Measurements from ENCODE around the gene FER1L5. TPM values are rescaled to one million over a fixed set of nuclear protein-coding genes. Genes with fewer than 3 reads are reported as not detected.
A peak's percentile ranks its signal among the peaks of the same experiment; 100 is the strongest.

The FER1L5 gene
- total RNA-seq, 1 donor from 2014 or later: 0.05 TPM

DNA sequence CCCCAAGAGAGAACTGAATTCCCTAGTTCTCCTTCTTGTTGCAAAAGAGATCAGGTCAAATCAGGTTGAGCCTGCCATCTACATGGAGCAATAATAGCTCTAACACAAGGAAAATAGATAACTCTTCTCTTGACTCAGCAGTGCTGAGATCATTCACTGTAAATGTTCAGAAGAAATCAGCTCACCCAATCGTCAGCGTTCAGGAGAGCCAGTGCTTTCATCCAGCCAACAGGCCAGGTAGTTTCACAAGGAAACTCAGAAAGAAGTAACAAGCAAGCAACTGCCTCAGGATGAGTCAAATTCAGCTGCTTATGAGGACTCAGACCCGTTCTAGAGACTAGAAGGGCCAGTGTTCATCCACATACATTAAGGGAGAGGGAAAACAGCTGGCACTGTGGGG is 91.4 kb downstream of the FER1L5 start:
- Histone ChIP-seq H3K4me1 (peaks cover 58% of the 10 kb centered on the region), H3K9me3 (replicated peaks) (no peaks in the 10 kb centered on the region), H3K27me3 (ENCODE audit: low read depth) (no peaks in the 10 kb centered on the region), H3K27ac (replicated peaks) (no peak overlapping the region), H3K36me3 (peaks cover 68% of the 10 kb centered on the region), H3K4me3 (no peak overlapping the region)
- TF ChIP-seq, protein P1, sequence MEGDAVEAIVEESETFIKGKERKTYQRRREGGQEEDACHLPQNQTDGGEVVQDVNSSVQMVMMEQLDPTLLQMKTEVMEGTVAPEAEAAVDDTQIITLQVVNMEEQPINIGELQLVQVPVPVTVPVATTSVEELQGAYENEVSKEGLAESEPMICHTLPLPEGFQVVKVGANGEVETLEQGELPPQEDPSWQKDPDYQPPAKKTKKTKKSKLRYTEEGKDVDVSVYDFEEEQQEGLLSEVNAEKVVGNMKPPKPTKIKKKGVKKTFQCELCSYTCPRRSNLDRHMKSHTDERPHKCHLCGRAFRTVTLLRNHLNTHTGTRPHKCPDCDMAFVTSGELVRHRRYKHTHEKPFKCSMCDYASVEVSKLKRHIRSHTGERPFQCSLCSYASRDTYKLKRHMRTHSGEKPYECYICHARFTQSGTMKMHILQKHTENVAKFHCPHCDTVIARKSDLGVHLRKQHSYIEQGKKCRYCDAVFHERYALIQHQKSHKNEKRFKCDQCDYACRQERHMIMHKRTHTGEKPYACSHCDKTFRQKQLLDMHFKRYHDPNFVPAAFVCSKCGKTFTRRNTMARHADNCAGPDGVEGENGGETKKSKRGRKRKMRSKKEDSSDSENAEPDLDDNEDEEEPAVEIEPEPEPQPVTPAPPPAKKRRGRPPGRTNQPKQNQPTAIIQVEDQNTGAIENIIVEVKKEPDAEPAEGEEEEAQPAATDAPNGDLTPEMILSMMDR (IDR thresholded peaks at IDR 0.05; ENCODE audit: borderline replicate concordance): no peak
- DNase-seq: no peak
- intact Hi-C loops (cut with micrococcal nuclease): no loop called here

DNA sequence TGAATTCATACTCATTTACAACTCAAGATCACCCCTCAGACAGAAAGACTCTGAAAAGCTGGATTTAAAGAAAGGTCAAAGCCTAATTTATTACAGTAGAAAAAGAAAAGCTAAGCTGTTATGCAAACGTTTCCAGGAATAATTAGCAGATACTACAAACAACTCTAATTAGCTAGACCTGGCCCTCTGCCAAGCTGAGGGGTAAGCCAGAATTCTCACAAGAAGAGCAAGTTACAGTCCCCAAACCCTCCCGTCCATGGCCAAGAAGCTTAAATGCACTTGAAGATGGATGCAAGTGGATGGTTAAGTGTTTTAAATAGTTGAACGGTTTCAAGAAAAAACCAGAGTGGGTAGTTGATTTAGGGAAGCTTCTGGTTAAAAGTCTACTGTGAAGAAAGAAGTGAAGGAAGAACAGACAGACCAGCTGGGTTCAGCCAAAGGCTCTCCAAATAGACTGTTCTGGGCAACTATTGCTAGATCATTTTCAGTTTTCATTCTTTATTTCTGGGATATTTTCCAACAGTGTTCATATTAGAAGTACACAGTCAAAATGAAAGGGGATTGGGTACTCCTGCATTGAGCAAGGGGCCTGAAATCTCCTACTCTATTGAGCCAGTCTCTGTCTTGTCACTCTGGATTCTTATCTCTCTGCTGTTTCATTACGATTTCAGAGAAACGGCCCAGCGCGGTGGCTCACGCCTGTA is 92.5 kb downstream of the FER1L5 start:
- Histone ChIP-seq H3K36me3 (peaks cover 57% of the 10 kb centered on the region), H3K27me3 (ENCODE audit: low read depth) (no peaks in the 10 kb centered on the region), H3K4me3 (no peak overlapping the region), H3K27ac (replicated peaks) (peak overlapping the region; percentile 3), H3K9me3 (replicated peaks) (no peaks in the 10 kb centered on the region), H3K4me1 (peaks cover 65% of the 10 kb centered on the region)
- intact Hi-C loops (cut with micrococcal nuclease): no loop called here
- no peak for DNase-seq
- TF ChIP-seq, protein P1 (IDR thresholded peaks at IDR 0.05; ENCODE audit: borderline replicate concordance): no peak

DNA sequence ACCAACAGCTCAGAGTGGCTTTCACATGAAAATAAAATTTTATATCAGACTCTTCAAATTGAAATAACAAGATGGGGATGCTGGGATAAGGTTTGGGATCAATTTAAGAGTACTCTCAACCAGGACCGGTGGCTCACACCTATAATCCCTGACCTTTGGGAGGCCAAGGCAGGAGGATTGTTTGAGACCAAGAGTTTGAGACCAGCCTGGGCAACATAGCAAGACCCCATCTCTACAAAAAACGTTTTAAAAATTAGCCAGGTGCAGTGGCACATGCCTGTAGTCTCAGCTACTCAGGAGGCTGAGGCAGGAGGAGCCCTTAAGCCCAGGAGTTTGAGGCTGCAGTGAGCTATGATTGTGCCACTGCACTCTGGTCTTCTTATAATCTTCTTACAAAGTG is 94.7 kb downstream of the FER1L5 start:
- H3K36me3 ChIP-seq: peaks cover 34% of the 10 kb centered on the region
- intact Hi-C loops (cut with micrococcal nuclease): no loop called here
- TF ChIP-seq, protein P1 (IDR thresholded peaks at IDR 0.05; ENCODE audit: borderline replicate concordance): no peak
- H3K4me1 ChIP-seq: peaks cover 72% of the 10 kb centered on the region
- no peak overlapping the region for H3K27ac ChIP-seq (replicated peaks)
- DNase-seq: no peak
- no peaks in the 10 kb centered on the region for H3K9me3 ChIP-seq (replicated peaks)
- no peaks in the 10 kb centered on the region for H3K27me3 ChIP-seq (ENCODE audit: low read depth)
- H3K4me3 ChIP-seq: no peak overlapping the region

DNA sequence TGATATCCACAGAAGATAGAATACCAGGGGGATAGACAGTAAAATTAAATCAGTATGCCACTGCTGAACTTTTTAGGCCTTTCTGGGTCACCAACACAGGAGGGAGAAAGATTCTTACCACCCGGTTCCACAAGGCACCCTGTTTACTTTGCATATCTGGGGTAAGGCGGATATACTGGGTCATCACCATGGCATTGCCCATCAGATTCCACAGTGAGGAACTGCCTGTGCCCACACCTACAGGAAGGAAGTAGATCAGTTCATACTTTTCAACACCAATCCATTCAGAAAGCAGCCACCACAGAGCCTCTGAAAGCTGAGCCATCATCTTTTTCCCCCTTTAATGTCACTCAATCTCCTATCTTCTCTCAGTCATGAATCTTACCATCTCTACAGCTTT is 95.3 kb downstream of the FER1L5 start:
- peaks cover 72% of the 10 kb centered on the region for H3K4me1 ChIP-seq
- DNase-seq: no peak
- peaks cover 29% of the 10 kb centered on the region for H3K36me3 ChIP-seq
- no peak overlapping the region for H3K27ac ChIP-seq (replicated peaks)
- no peaks in the 10 kb centered on the region for H3K27me3 ChIP-seq (ENCODE audit: low read depth)
- no peak overlapping the region for H3K4me3 ChIP-seq
- intact Hi-C loops (cut with micrococcal nuclease): no loop called here
- H3K9me3 ChIP-seq (replicated peaks): no peaks in the 10 kb centered on the region
- TF ChIP-seq, protein P1 (IDR thresholded peaks at IDR 0.05; ENCODE audit: borderline replicate concordance): no peak

DNA sequence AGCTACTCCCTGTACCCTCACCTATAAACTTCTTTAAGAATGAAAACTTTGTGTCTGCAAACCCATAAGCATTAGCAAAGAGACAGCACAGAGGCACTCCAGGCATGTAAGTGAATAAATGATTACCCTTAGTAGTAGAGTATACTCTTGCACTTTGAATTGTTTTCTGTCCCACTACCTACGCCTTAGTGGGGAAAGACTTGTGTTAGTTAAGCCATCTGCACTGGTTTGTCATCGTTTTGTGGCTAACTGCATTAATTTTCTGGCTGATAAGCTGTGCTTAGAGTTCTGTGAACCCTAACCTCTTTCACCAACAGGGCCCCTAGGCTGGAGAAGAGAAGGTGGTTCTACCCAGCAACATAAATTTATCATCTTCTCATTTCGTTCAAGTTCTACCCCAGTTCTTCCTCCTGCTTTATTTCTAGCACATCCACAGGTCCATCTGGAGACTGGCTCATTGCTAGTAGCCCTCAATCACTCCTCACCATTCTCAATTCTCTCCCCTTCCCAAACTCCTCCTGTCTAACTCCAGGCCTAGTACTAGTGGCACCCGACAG is 96.6 kb downstream of the FER1L5 start:
- Histone ChIP-seq H3K9me3 (replicated peaks) (no peaks in the 10 kb centered on the region), H3K4me3 (peak overlapping the region; percentile 76), H3K36me3 (peaks cover 15% of the 10 kb centered on the region), H3K27me3 (ENCODE audit: low read depth) (no peaks in the 10 kb centered on the region), H3K4me1 (peaks cover 62% of the 10 kb centered on the region), H3K27ac (replicated peaks) (peak overlapping the region; percentile 70)
- intact Hi-C loops (cut with micrococcal nuclease): no loop called here
- DNase-seq: no peak
- TF ChIP-seq, protein P1 (IDR thresholded peaks at IDR 0.05; ENCODE audit: borderline replicate concordance): no peak

All from left ventricle myocardium inferior (tissue), 1 donor.